Aorta (tissue), 5 donors: Measurements from ENCODE around the gene CCDC63. TPM values are rescaled to one million over a fixed set of nuclear protein-coding genes. Genes with fewer than 3 reads are reported as not detected.
"Not testable (repeated sequence)": the region's sequence is repeated elsewhere in the genome, so short reads cannot be mapped to it uniquely, and the experiment has no call there.

Experiments
- ATAC-seq: fragments of 200-7000 bp; cut with Tn5 transposase; one replicate; pipeline ENCODE4 v1.9.1; 2022; ENCODE audit warnings: moderate library complexity; ENCODE audit not compliant: low FRiP score
- DNase-seq, 2 donors: peaks; one replicate each; pipeline ENCODE4 v3.0.0-alpha.2; 2020
- H3K27ac ChIP-seq, 2 donors: one replicate each; pipeline ENCODE4 v1.5.1; 2013; ENCODE audit warnings: low read length in 2 of 2, mild to moderate bottlenecking in 2 of 2, moderate library complexity in 2 of 2, control low read depth in 1 of 2, inconsistent platforms in 1 of 2, low read depth in 1 of 2
- H3K27me3 ChIP-seq, 2 donors: one replicate each; pipeline ENCODE4 v1.6.1; 2013; ENCODE audit warnings: control low read depth in 1 of 2, low read length in 1 of 2, mild to moderate bottlenecking in 1 of 2, moderate library complexity in 1 of 2; ENCODE audit not compliant: insufficient read depth in 2 of 2, control insufficient read depth in 1 of 2
- H3K36me3 ChIP-seq, 2 donors: one replicate each; pipeline ENCODE4 v1.6.1; 2013; ENCODE audit warnings: control low read depth in 1 of 2, low read length in 1 of 2, mild to moderate bottlenecking in 1 of 2; ENCODE audit not compliant: insufficient read depth in 2 of 2, control insufficient read depth in 1 of 2
- H3K4me1 ChIP-seq, 2 donors: one replicate each; pipeline ENCODE4 v1.6.1; 2013; ENCODE audit warnings: low read length in 2 of 2, control low read depth in 1 of 2, mild to moderate bottlenecking in 1 of 2, moderate library complexity in 1 of 2; ENCODE audit not compliant: insufficient read depth in 2 of 2, control insufficient read depth in 1 of 2
- H3K4me3 ChIP-seq, 2 donors: one replicate each; pipeline ENCODE4 v1.5.1; 2013; ENCODE audit warnings: low read length in 2 of 2, control low read depth in 1 of 2, mild to moderate bottlenecking in 1 of 2
- H3K9me3 ChIP-seq: one replicate; pipeline ENCODE4 v1.6.1; 2013; ENCODE audit warnings: mild to moderate bottlenecking, low read length; ENCODE audit not compliant: control insufficient read depth
- WGBS, 2 donors: extraction: QIAGEN DNeasy Blood & Tissue Kit; methylation state at CpG; one replicate each; pipeline ENCODE4 v1.1.7; 2013; 5-methylcytosine and 5-hydroxymethylcytosine counted together
- intact Hi-C, 2 donors: fragments of 100-400 bp; cut with DNase I; formaldehyde crosslinking; loops; one replicate each; pipeline versions ENCODE4 v1.14.2 to v1.15.0; 2022
- polyA plus RNA-seq, 2 donors: library from polyadenylated mRNA; stranded (reverse); fragments of 200-250 nt; gene quantifications; one replicate each; pipeline ENCODE4 v1.2.3, GENCODE V29; 2013
- total RNA-seq, 2 donors: library from RNA; stranded (reverse); fragmentation: NEBNext Ultra II Directional; extraction: Animal tissue kit (Norgen Biotek cat#: 25700); gene quantifications; one replicate each; pipeline ENCODE4 v1.2.1, GENCODE V29; 2021
- donor health status: healthy with polysubstance abuse.
- donor health status: Bipolar disorder and iron deficiency.
- donor health status: DM: no; HTN: no; CAD: no.
- donor health status: DM: no; HTN: no; CAD: no.
- donor health status: DM: yes; HTN: yes; CAD: no.

The CCDC63 gene
- total and polyA plus RNA-seq, 4 donors = not detected

DNA sequence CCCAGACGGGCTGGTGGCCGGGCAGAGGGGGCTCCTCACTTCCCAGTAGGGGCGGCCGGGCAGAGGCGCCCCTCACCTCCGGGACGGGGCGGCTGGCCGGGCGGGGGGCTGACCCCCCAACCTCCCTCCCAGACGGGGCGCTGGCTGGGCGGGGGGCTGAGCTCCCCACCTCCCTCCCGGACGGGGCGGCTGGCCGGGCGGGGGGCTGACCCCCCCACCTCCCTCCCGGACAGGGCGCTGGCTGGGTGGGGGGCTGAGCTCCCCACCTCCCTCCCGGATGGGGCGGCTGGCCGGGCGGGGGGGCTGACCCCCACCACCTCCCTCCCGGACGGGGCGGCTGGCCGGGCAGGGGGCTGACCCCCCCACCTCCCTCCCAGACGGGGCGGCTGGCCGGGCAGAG lies 103.7 kb downstream of the CCDC63 start:
- WGBS, 2 donors = 94 to 95% methylated on average over 15 to 30 of the region's 31 CpGs
- ATAC-seq = not testable (repeated sequence)

DNA sequence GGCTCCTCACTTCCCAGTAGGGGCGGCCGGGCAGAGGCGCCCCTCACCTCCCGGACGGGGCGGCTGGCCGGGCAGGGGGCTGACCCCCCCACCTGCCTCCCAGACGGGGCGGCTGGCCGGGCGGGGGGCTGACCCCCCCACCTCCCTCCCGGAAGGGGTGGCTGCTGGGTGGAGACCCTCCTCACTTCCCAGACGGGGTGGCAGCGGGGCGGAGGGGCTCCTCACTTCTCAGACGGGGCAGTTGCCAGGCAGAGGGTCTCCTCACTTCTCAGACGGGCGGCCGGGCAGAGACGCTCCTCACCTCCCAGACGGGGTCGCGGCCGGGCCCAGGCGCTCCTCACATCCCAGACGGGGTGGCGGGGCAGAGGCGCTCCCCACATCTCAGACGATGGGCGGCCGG lies 104.1 kb downstream of the CCDC63 start:
- H3K4me3 ChIP-seq, H3K36me3 ChIP-seq, H3K4me1 ChIP-seq, H3K27ac ChIP-seq, ATAC-seq, DNase-seq, H3K9me3 ChIP-seq, intact Hi-C loops, H3K27me3 ChIP-seq: not testable (repeated sequence)
- 94 to 96% methylated on average over 19 to 31 of the region's 31 CpGs for whole genome bisulfite sequencing, 2 donors

More for the DNA sequence above, 103.7 kb downstream of the CCDC63 start:
- H3K27me3 ChIP-seq, H3K9me3 ChIP-seq, H3K4me3 ChIP-seq, H3K36me3 ChIP-seq, DNase-seq, H3K4me1 ChIP-seq, intact Hi-C loops, H3K27ac ChIP-seq: not testable (repeated sequence)

Other genes with a start within 250 kb of the CCDC63 start
- 10 to 100 TPM; 19.3 to 40.3 TPM for gene TCTN1, start 232.9 kb upstream of the CCDC63 start, total RNA-seq
- 10 to 100 TPM; 21.0 to 47.1 TPM for gene TCTN1, start 232.9 kb upstream of the CCDC63 start, polyA plus RNA-seq
- 10 to 100 TPM in 1 of 2 donors, 1 to 10 TPM in 1; 4.1 to 10.1 TPM for gene HVCN1, start 157.9 kb upstream of the CCDC63 start, total RNA-seq
- 1 to 10 TPM; 6.0 to 8.6 TPM for gene HVCN1, start 157.9 kb upstream of the CCDC63 start, polyA plus RNA-seq
- 10 to 100 TPM; 73.8 to 85.8 TPM for gene PPP1CC, start 104.1 kb upstream of the CCDC63 start, total RNA-seq
- 100 to 1,000 TPM in 1 of 2 donors, 10 to 100 TPM in 1; 84.4 to 178 TPM for gene PPP1CC, start 104.1 kb upstream of the CCDC63 start, polyA plus RNA-seq
- gene MYL2, start 73.6 kb downstream of the CCDC63 start, total RNA-seq = under 1 TPM in 1 of 2 donors, not detected in 1; 0.99 TPM
- 10 to 100 TPM in 1 of 2 donors, 1 to 10 TPM in 1; 4.5 to 80.9 TPM for gene MYL2, start 73.6 kb downstream of the CCDC63 start, polyA plus RNA-seq
- under 1 TPM in 1 of 2 donors, not detected in 1; 0.30 TPM for gene CUX2, start 187.2 kb downstream of the CCDC63 start, total RNA-seq
- gene CUX2, start 187.2 kb downstream of the CCDC63 start, polyA plus RNA-seq = not detected